Coronary artery (tissue), 2 donors: ENCODE data around the gene TUT7.

Source experiments
- DNase-seq: peaks from one replicate; pipeline ENCODE4 v3.0.0-alpha.2; 2017; ENCODE audit warnings: low spot score
- H3K27ac ChIP-seq, 2 donors: fragments of 200-600 bp; sonication (generic); one replicate each; pipeline ENCODE4 v1.5.1; 2016 to 2019
- H3K4me3 ChIP-seq: fragments of 200-600 bp; sonication (generic); 2 replicates; pipeline ENCODE4 v1.5.1; 2016; ENCODE audit warnings: mild to moderate bottlenecking, moderate library complexity
- CTCF ChIP-seq: fragments of 200-600 bp; sonication (generic); IDR thresholded peaks from one replicate; pipeline ENCODE4 v1.5.1; 2019; ENCODE audit warnings: antibody characterized with exemption

TUT7 gene

GRCh38 chr9:86279839-86280238 lies 74.4 kb downstream of the TUT7 start:
- no peak overlapping the region for H3K27ac ChIP-seq
- TF ChIP-seq CTCF = no peak
- no peak for DNase-seq
- H3K4me3 ChIP-seq = peak overlapping the region; percentile 5

GRCh38 chr9:86277072-86277471 lies 77.1 kb downstream of the TUT7 start:
- no peak for TF ChIP-seq CTCF
- Histone ChIP-seq H3K4me3 (no peak overlapping the region), H3K27ac (no peak overlapping the region)
- DNase-seq = no peak

GRCh38 chr9:86275962-86276361 lies 78.2 kb downstream of the TUT7 start:
- Histone ChIP-seq H3K27ac (no peak overlapping the region), H3K4me3 (no peak overlapping the region)
- no peak for TF ChIP-seq CTCF
- DNase-seq = no peak

GRCh38 chr9:86274821-86275643 lies 79.2 kb downstream of the TUT7 start:
- no peak for DNase-seq
- Histone ChIP-seq H3K4me3 (no peak overlapping the region), H3K27ac (no peak overlapping the region)
- TF ChIP-seq CTCF = no peak

- Histone ChIP-seq H3K4me3 (no peak overlapping the region), H3K27ac (no peak overlapping the region)
- TF ChIP-seq CTCF = no peak
- no peak for DNase-seq
These were observed 82.0 kb downstream of the TUT7 start for GRCh38 chr9:86272221-86272620.

GRCh38 chr9:86263876-86264275 lies 90.3 kb downstream of the TUT7 start:
- no peak overlapping the region for H3K27ac ChIP-seq
- no peak overlapping the region for H3K4me3 ChIP-seq
- DNase-seq = no peak
- TF ChIP-seq CTCF = no peak

- DNase-seq = no peak
- TF ChIP-seq CTCF = no peak
- Histone ChIP-seq H3K4me3 (no peak overlapping the region), H3K27ac (no peak overlapping the region)
These were observed 91.7 kb downstream of the TUT7 start for GRCh38 chr9:86262492-86262891.
